ENCODE measurements around the gene ARL8B.

Gene ARL8B

DNA sequence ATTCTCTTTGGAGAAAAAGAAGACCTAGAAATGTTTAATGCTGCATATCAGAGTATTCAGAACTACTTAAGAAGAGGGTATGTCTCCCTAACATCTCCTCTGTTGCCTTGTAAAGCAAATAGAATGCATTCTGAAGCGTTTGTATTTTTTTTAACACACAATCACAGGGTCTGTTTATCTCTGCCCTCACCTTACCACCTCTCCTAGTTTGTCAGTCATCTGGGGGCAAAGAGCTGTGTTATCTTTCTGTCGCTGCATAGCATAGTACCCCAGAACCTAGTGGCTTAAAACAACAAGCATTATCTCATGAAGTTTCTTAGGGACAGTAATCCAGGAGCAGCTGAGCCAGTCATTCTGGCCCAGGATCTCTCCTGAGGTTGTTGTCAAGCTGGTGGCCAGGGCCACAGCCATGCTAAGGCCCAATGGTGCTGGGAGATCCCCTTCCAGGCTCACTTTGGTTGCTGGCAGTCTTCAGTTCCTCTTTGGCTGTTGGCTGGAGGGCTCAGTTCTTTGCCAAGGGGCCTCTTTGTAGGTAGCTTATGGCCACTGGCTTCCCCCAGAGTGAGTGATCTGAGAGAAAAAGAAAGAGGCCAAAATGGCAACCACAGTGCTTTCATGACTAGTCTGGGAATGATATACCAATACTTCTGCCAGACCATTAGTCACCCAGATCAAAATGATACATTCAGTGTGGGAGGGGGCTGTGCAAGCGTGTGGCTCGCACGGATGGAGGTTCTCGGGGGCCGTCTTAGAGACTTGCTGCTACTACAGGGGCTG, 83.3 kb downstream of the ARL8B start:
- DNase-seq (ENCODE audit: low read depth, low spot score) = no peak

DNA sequence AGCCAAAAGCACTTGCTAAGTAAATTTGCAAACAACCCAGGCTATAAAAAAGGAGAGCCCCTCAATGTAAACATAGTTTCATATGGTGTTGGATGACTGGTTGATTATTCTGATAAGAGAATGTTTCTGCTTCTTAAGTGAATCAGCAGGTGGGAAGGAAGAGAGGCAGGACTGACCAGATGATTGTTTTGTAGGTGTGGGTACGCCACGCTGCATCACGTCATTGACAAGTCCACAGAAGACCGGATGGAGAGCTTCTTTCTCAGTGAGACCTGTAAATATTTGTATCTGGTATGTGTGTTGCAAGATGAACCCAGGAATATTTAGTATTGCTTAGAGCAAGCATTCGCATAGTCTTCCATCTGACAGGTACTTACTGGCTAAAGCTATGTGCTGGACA, 88.8 kb downstream of the ARL8B start:
- no peak for DNase-seq (ENCODE audit: low read depth, low spot score)

DNA sequence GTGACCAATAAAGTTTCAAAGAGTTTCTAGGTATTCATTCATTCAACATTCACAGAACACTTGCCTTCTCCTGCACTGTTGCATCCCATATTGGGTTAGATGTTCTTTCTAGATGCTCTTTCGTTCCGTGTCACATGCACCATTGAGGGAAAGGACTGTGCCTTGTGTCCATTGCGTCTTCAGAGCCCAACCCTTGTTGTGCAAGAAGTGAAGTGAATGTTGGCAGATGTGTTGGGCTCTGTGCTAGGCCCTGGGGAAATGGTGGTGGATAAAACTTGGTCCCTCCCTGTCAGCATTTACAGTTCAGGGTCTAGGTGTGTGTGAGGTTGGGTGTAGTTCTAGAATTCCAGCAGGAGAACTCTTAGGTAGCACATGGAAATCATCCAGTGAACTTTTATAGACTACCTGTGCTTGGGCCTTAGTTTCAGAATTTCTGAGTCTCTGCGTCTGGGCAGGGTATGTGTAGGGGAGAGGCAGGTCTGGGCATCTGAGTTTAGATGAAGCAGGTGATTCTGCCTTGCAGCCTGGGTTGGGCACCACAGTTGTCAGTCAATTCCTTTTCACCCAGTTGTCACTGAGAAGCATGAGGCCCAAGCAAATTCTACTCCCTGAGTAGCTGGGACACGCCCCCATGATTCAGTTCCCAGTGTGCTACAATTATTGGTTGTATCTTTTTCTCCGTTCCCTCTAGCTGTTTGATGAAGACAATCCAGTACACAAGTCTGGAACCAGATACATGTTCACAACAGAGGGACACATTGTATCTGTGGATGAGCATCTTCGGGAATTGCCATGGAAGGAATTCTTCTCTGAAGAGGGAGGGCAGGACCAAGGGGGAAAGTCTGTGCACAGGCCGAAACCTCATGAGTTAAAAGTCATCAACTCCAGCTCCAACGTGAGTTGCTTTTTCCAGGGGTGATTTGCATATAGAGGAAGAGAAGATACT, 90.8 kb downstream of the ARL8B start:
- no peak for DNase-seq (ENCODE audit: low read depth, low spot score)

DNA sequence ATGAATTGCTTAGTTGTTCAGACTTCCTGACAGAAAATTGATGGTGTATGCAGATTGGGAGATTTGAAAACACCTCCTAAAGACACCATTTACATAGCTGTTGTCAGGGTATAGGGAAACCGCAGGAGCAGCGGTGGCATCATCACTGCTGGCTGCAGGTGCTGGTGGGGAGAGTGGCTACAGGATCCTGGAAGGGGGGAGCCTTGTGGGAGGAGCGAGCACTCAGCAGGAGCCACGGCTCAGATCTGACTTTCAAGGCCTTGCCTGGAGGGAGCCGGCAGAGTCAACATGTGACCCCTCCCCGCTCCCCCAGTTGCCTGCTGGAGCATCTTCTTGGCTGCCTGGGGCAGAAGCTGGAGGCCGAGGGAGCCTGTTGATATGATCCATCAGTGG, 91.5 kb downstream of the ARL8B start:
- DNase-seq (ENCODE audit: low read depth, low spot score) = no peak

DNA sequence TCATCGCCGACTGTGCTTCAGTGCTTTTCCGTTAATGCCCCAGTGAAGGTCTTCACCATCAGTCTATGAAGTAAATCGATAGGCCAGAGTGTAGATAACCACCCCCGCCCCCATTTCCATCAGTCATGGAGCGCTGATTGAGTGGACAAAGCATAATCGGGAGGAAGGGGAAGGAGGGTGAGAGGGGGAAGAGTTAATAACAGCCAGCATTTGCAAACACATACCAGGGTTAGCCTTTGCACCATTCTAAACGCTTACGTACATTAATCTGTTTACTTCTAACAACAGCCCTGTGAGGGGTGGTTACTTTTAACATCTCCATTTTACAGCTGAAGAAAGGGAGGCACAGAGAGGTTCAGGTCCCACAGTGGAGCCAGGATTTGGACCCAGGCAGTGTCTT, 92.3 kb downstream of the ARL8B start:
- DNase-seq (ENCODE audit: low read depth, low spot score) = no peak

DNA sequence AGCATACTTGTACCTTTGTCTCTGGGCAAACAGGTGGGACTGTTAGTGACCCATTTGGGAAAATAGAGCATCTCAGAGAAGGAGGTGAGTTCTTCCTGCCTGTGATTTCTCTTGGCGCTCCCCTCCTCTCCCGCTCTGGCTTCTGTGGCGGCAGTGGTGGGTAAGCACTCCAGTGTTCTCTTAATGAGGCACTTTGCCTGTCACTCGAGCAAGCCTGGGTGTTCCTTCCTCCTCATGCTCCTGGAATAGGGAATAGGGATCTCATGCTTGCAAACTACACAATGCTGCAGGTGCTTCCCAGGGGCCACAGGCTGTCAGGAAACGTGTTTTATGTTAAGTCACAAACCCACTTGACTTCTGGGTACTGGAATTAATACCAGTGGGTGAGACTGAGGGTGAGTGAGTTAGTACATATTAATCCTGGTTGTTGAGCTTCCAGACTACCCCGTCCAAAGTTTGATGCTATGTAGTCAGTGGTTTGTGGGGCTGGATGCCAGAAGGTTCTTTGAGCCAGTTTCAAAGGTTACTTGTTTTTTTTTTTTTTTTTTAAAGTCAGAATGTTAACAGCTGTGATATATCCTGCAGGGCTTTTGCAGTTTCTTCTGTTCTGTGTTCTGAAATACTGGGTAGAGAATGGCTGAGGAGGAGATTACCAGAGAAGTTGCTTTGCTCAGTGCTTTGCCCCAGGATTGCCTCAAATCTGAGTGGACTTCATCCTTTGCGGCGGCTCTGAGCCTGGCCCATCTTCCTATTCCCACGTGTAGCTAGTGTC, 95.9 kb downstream of the ARL8B start:
- DNase-seq (ENCODE audit: low read depth, low spot score) = no peak

DNA sequence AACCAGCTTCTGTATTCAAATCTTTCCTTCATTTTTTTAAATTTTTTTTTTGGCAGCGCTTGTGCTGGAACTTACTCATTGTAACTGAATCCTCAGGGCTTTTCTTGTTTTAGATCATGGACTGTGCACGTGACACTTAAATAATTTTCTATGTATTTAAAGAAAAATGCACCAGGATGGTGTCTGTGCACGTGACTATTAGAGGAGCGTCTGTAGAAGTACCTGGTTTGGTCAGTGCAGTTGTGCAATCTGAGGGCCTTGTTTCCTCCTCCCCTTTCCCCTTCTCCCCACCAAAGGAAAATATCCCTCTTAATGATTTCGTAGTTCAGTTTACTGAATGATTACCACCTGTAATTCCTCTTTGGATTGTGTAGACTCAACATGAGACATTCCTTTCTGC, 96.7 kb downstream of the ARL8B start:
- DNase-seq (ENCODE audit: low read depth, low spot score) = no peak

DNA sequence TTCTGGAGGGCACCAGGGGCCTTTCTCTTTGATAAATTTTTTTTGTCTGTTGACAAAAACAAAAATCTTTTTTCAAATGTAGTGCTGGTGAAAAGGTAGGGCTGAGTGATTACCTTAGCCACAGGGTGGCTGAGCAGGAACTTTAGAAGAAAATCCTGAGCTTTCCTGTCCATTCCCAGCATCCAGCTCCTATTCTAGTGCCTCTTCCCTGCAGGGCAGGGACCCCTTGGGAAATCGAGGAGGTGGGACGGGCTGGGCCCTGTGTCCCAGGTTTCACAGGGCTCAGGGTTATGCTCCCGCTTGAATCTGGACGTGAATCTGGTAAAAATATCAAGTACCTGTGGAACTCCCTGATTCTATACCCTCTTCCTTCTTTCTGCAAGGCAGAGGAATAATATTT, 97.1 kb downstream of the ARL8B start:
- DNase-seq (ENCODE audit: low read depth, low spot score) = no peak

DNA sequence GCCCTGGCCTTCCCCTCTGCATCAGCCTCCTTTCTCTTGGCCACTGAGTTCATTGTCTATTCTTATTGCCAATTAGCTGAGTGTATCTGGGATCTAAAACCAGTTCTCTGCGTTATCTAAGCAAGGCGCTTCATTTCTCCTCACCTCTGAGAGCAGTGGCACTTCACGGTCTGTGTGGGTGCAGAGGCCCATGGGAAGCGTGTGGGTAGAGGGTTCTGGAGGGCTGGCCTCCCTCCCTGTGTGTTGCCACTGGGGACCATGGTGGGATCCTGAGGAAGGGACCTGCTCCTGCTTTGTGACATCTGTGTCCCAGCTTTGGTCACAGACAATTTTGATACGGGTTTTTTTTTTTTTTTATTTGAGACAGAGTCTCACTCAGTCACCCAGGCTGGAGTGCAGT, 98.1 kb downstream of the ARL8B start:
- no peak for DNase-seq (ENCODE audit: low read depth, low spot score)

DNA sequence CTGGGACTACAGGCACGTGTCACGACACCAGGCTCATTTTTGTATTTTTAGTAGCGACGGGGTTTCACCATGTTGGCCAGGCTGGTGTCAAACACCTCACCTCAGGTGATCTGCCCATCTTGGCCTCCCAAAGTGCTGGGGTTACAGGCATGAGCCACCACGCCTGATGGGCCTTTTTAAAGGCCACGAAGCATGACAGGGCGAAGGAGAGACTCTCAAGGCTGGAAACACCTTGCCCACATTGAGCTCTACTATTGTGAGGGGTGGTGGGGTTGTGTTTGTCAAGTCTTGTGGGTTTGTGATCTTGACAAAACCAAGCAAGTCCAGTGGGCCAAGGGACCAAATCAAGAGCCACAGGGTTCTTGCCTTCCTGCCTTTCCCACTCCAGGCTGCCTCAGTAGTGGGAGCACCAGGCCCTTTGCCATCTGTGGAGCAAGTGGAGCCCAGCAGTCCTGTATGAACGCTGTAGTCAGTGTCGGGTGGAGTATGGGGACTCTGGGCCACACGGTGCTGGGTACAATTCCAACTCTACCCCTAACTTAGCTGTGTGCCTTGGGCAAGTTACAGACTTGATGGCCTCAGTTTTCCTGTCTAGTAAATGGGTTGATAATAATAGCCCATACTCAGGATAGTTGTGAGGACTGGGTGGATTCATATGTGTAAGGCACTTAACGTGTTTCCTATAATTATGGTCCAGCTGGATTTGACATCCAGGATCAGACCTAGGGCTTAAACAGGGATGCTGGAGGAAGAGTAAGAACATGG, 98.8 kb downstream of the ARL8B start:
- DNase-seq (ENCODE audit: low read depth, low spot score) = no peak

DNA sequence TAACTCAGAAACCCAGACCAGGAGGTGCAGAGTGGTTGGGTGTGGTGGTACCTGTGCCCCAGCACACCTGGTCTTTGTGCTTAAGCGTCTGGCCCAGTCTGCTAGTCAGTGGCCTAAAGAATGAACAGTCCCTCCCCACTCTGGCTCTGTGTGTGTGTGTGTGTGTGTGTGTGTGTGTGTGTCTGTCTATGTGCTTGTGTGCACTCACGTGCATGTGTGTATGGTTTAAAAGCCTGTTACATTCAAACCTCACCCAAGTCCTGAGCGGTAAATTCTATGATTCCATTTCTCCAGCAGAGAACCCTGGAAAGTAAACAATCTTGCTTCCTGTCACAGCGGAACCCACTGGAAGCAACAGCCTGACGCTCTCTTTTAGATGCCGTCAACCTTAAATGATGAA, 99.6 kb downstream of the ARL8B start:
- no peak for DNase-seq (ENCODE audit: low read depth, low spot score)

DNA sequence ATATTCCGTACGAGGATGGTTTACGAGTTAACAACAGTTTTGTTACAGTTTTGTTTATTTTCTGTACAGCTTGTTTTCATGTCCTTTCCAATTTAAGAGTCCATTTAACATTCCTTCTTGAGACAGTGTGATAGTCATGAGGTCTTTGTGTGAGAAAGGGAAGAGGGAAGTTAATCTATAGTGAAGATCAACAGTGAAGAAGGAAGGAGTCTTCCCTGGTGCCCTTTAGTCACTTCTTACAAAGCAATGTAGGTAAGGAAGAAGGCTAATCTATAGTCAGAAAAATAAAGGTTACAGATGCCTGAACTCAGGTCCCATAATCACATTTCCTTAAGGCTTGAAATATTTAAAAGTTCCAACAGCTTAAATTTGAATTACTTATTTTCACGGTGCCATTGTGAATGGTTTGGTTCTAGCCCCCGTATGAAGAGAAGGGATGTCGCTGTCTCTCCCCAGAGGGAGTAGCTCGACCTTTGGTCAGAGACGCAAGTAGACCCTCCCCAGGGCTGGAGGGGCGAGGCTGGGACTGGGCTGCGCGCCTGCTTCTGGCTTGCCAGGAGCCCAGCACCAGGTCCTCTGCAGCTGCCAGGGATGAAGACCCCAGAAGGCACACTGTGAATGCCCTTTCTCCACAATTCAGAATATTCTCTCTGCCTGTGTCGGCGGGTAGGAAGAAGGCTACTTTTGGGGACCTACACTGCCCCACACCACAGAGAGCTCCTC, 100.4 kb downstream of the ARL8B start:
- DNase-seq (ENCODE audit: low read depth, low spot score) = no peak

DNA sequence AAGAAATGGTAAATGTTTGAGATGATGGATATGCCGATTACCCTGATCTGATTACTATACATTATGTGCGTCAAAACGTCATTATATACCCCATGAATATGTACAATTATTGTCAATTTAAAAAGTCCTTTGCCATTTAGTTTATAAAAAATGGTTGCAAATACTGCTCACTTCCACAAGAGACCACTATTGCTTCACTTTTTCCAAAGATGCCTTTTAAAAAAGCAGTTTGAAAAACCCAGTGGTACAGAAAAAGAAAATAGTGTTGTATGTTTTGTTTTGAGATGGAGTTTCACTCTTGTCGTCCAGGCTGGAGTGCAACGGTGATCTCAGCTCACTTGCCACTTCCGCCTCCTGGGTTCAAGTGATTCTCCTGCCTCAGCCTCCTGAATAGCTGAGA, 104.7 kb downstream of the ARL8B start:
- no peak for DNase-seq (ENCODE audit: low read depth, low spot score)

DNA sequence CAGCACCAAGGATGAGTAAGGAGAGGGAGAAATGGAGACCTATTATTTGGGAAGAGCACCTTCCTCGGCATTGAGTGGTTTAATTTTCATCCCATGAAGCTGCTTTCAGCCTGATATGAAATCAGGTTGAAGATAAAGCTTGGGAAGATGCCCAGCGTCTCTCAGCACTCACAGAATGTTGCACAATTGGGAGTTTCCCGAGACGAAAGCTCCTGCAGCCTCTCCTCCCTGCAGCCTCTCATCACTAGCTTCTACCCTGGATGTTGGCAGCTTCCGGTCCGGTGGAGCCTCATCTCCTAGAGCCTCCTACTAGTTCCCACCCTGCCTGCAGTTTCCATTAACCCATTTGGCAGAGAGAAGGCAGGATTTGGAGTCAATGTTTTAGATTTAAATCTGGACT, 105.7 kb downstream of the ARL8B start:
- DNase-seq (ENCODE audit: low read depth, low spot score) = no peak

DNA sequence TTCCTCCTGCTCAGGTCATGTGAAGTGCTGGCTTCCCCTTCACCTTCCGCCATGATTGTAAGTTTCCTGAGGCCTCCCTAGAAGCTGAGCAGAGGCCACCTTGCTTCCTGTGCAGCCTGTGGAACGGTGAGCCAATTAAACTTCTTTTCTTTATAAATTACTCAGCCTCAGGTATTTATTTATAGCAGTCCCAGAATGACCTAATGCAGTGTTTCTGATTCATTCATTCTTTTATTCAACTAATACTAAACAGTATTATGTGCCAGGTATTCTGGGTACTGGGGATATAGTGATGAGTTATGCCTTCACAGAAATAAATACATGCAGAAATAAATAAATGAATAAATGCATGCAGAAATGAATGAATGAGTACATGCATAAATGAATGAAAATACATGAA, 107.3 kb downstream of the ARL8B start:
- DNase-seq (ENCODE audit: low read depth, low spot score) = no peak

Data from brain pericyte (primary cell).